Keratinocyte (primary cell): ENCODE results near the gene REXO2. TPM values are rescaled to one million over a fixed set of nuclear protein-coding genes. Genes with fewer than 3 reads are reported as not detected.

Experiments
- DNase-seq: peaks from one replicate; pipeline ENCODE4 v3.0.0-alpha.2; 2011; ENCODE audit warnings: low read depth, missing footprints, low spot score
- FAIRE-seq: peaks from 2 replicates; lab custom pipeline; 2011; peaks lifted over from hg19 to GRCh38; lab: Jason Lieb, UNC
- H2AFZ ChIP-seq: 2 replicates; pipeline ENCODE4 v1.6.0; 2012; ENCODE audit warnings: low read length, control low read depth, inconsistent platforms; ENCODE audit not compliant: control insufficient read depth
- H3K27ac ChIP-seq: 2 replicates; pipeline ENCODE4 v1.5.1; 2011; ENCODE audit warnings: low read length; ENCODE audit not compliant: control insufficient read depth, insufficient read depth
- H3K27me3 ChIP-seq: 3 replicates; pipeline ENCODE4 v1.6.0; 2011; ENCODE audit warnings: low read length; ENCODE audit not compliant: control insufficient read depth, insufficient read depth; ENCODE audit errors: extremely low read depth
- H3K36me3 ChIP-seq, 2 experiments: 2 replicates in 1 of 2; 3 replicates in 1 of 2; pipeline ENCODE4 v1.5.1; 2011; ENCODE audit warnings: low read length in 2 of 2, mild to moderate bottlenecking in 1 of 2; ENCODE audit not compliant: control insufficient read depth in 2 of 2, insufficient read depth in 2 of 2; ENCODE audit errors: extremely low read depth in 1 of 2
- H3K4me1 ChIP-seq: 3 replicates; pipeline ENCODE4 v1.5.1; 2011; ENCODE audit warnings: low read length; ENCODE audit not compliant: control insufficient read depth, insufficient read depth; ENCODE audit errors: extremely low read depth
- H3K4me2 ChIP-seq: 3 replicates; pipeline ENCODE4 v1.6.0; 2011; ENCODE audit warnings: low read depth, low read length; ENCODE audit not compliant: control insufficient read depth, insufficient read depth; ENCODE audit errors: extremely low read depth
- H3K4me3 ChIP-seq, 3 experiments: fragments of 200-600 bp in 1 of 3; sonication (generic) in 1 of 3; 2 replicates in 2 of 3; 3 replicates in 1 of 3; pipeline ENCODE4 v1.5.1; 2011 to 2016; ENCODE audit warnings: low read length in 3 of 3, mild to moderate bottlenecking in 3 of 3, control low read depth in 2 of 3, inconsistent platforms in 1 of 3, low read depth in 1 of 3, mixed read lengths in 1 of 3, mixed run types in 1 of 3, moderate library complexity in 1 of 3; ENCODE audit not compliant: control insufficient read depth in 2 of 3, insufficient read depth in 2 of 3; ENCODE audit errors: extremely low read depth in 1 of 3
- H3K79me2 ChIP-seq: 2 replicates; pipeline ENCODE4 v1.6.0; 2012; ENCODE audit warnings: low read length; ENCODE audit not compliant: control insufficient read depth, insufficient read depth
- H3K9ac ChIP-seq: 3 replicates; pipeline ENCODE4 v1.6.0; 2011; ENCODE audit warnings: low read length; ENCODE audit not compliant: control insufficient read depth, insufficient read depth; ENCODE audit errors: extremely low read depth
- H3K9me1 ChIP-seq: 3 replicates; pipeline ENCODE4 v1.6.0; 2011; ENCODE audit warnings: low read length; ENCODE audit not compliant: control insufficient read depth, insufficient read depth; ENCODE audit errors: extremely low read depth
- H3K9me3 ChIP-seq: 2 replicates; pipeline ENCODE4 v1.5.1; 2012; ENCODE audit warnings: low read depth, low read length; ENCODE audit not compliant: control insufficient read depth
- H4K20me1 ChIP-seq: 3 replicates; pipeline ENCODE4 v1.6.0; 2011; ENCODE audit warnings: low read length; ENCODE audit not compliant: control insufficient read depth, insufficient read depth; ENCODE audit errors: extremely low read depth
- EZH2 ChIP-seq: IDR thresholded peaks from one replicate; pipeline ENCODE4 v1.6.1; 2012; ENCODE audit warnings: inconsistent platforms, mild to moderate bottlenecking, low read length, moderate library complexity
- dilution Hi-C: fragments of 300-500 bp; cut with MboI; formaldehyde crosslinking; loops from one replicate; pipeline ENCODE4 v1.7.0; 2020; ENCODE audit warnings: low sequenced_read_pairs; ENCODE audit not compliant: extremely low pct_ligation_motif_present
- polyA plus RNA-seq, 5 experiments: library from polyadenylated mRNA; depleted of rRNA in 3 of 5; stranded (reverse) in 3 of 5; stranded (forward) in 1 of 5; unstranded in 1 of 5; fragments of >200 nt; gene quantifications; 1 replicate in 1 of 5; 2 replicates in 3 of 5; 3 replicates in 1 of 5; pipeline versions ENCODE4 v1.2.1 to v1.2.3, GENCODE V29; 2011 to 2012; ENCODE audit warnings: missing spikeins in 2 of 5, low read depth in 1 of 5, low replicate concordance in 1 of 5
- TF ChIP-seq, protein P1 (sequence below), 3 experiments: IDR thresholded peaks in 1 of 3; conservative IDR thresholded peaks in 1 of 3; optimal IDR thresholded peaks in 1 of 3; 2 replicates in 2 of 3; 3 replicates in 1 of 3; pipeline versions ENCODE3 to v1.5.1; 2011; ENCODE audit warnings: low read length in 3 of 3, mild to moderate bottlenecking in 3 of 3, moderate library complexity in 2 of 3, control low read depth in 1 of 3, inconsistent platforms in 1 of 3; ENCODE audit not compliant: insufficient read depth in 2 of 3; ENCODE audit errors: extremely low read depth in 1 of 3

REXO2 gene
- polyA plus RNA-seq, 1 donor (not counting 4 experiments of a cell fraction or from before 2014, with no cell fraction given) = 381 TPM

- no peaks in the 10 kb centered on the region for H3K9me3 ChIP-seq
- peak overlapping the region in 1 of 3 experiments; percentile 73 for H3K4me3 ChIP-seq
- dilution Hi-C loops = no loop called here
- H3K4me1 ChIP-seq = peaks cover 20% of the 10 kb centered on the region
- H3K9ac ChIP-seq = no peak overlapping the region
- no peaks in the 10 kb centered on the region for H3K9me1 ChIP-seq
- peak overlapping the region; percentile 70 for H3K4me2 ChIP-seq
- no peak overlapping the region for H3K27ac ChIP-seq
- peaks cover 10 to 13% of the 10 kb centered on the region in 2 experiments for H3K36me3 ChIP-seq
- no peaks in the 10 kb centered on the region for H3K27me3 ChIP-seq
- H3K79me2 ChIP-seq = peaks cover 68% of the 10 kb centered on the region
- TF ChIP-seq, protein P1, sequence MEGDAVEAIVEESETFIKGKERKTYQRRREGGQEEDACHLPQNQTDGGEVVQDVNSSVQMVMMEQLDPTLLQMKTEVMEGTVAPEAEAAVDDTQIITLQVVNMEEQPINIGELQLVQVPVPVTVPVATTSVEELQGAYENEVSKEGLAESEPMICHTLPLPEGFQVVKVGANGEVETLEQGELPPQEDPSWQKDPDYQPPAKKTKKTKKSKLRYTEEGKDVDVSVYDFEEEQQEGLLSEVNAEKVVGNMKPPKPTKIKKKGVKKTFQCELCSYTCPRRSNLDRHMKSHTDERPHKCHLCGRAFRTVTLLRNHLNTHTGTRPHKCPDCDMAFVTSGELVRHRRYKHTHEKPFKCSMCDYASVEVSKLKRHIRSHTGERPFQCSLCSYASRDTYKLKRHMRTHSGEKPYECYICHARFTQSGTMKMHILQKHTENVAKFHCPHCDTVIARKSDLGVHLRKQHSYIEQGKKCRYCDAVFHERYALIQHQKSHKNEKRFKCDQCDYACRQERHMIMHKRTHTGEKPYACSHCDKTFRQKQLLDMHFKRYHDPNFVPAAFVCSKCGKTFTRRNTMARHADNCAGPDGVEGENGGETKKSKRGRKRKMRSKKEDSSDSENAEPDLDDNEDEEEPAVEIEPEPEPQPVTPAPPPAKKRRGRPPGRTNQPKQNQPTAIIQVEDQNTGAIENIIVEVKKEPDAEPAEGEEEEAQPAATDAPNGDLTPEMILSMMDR (optimal IDR thresholded peaks at IDR 0.05 in 1 of 3, IDR thresholded peaks at IDR 0.05 in 1 of 3, conservative IDR thresholded peaks at IDR 0.05 in 1 of 3; ENCODE audit: extremely low read depth in 1 of 3, insufficient read depth in 2 of 3, low read length in 3 of 3) = no peak
- TF ChIP-seq EZH2 = no peak
- H4K20me1 ChIP-seq = no peaks in the 10 kb centered on the region
- DNase-seq (no peak), FAIRE-seq (no peak)
- H2AFZ ChIP-seq = no peak overlapping the region
Observed at GRCh38 chr11:114440971-114441763, 1.9 kb downstream of the REXO2 start.

GRCh38 chr11:114441921-114442320, 2.7 kb downstream of the REXO2 start:
- Histone ChIP-seq H3K9me1 (no peaks in the 10 kb centered on the region), H3K27ac (no peak overlapping the region), H3K79me2 (peaks cover 73% of the 10 kb centered on the region), H3K9ac (no peak overlapping the region), H2AFZ (no peak overlapping the region), H3K27me3 (no peaks in the 10 kb centered on the region), H3K4me2 (no peak overlapping the region), H3K4me1 (peaks cover 20% of the 10 kb centered on the region), H3K4me3 (no peak overlapping the region), H3K9me3 (no peaks in the 10 kb centered on the region), H4K20me1 (no peaks in the 10 kb centered on the region), H3K36me3 (peaks cover 11 to 17% of the 10 kb centered on the region in 2 experiments)
- dilution Hi-C loops = no loop called here
- no peak for TF ChIP-seq EZH2
- TF ChIP-seq, protein P1 (optimal IDR thresholded peaks at IDR 0.05 in 1 of 3, IDR thresholded peaks at IDR 0.05 in 1 of 3, conservative IDR thresholded peaks at IDR 0.05 in 1 of 3; ENCODE audit: extremely low read depth in 1 of 3, insufficient read depth in 2 of 3, low read length in 3 of 3) = no peak
- FAIRE-seq (no peak), DNase-seq (no peak)
